GM23338 (cell line): ENCODE data around the gene GPR37.

Source experiments
- CTCF ChIP-seq, 2 experiments: fragments of 200-600 bp in 1 of 2; sonication (generic) in 1 of 2; conservative IDR thresholded peaks; 2 replicates each; pipeline versions ENCODE4 v1.5.1 to v1.6.1; 2016 to 2017; ENCODE audit warnings: antibody characterized with exemption in 2 of 2, low read depth in 2 of 2, mild to moderate bottlenecking in 2 of 2, moderate library complexity in 1 of 2
- EZH2 ChIP-seq: fragments of 200-600 bp; sonication (generic); IDR thresholded peaks from one replicate; pipeline ENCODE4 v1.8.0; 2017; ENCODE audit warnings: antibody characterized with exemption, mild to moderate bottlenecking, low read depth; ENCODE audit not compliant: unreplicated experiment
- JUNB ChIP-seq: IDR thresholded peaks from one replicate; pipeline ENCODE4 v1.6.1; 2016; ENCODE audit warnings: antibody characterized with exemption; ENCODE audit not compliant: unreplicated experiment
- POLR2AphosphoS5 ChIP-seq: IDR thresholded peaks from 2 replicates; pipeline ENCODE4 v1.6.1; 2016; ENCODE audit warnings: antibody characterized with exemption, low read depth
- REST ChIP-seq: IDR thresholded peaks from one replicate; pipeline ENCODE4 v1.6.1; 2018; ENCODE audit warnings: antibody characterized with exemption; ENCODE audit not compliant: unreplicated experiment
- ZNF331 ChIP-seq: fragments of 250-450 bp; sonication (Bioruptor Pico); IDR thresholded peaks from 2 replicates; pipeline ENCODE4 v1.5.0; 2020; ENCODE audit warnings: low read depth, mild to moderate bottlenecking, moderate library complexity

GRCh38 chr7:124702385-124702784 is 63.2 kb downstream of the GPR37 start:
- TF ChIP-seq CTCF (conservative IDR thresholded peaks at IDR 0.05; ENCODE audit: low read depth in 2 of 2) (no peak), POLR2AphosphoS5 (no peak), EZH2 (no peak), REST (no peak), JUNB (no peak), ZNF331 (CRISPR knock-in tag) (no peak)
